ENCODE results near the gene PIWIL1. TPM values are rescaled to one million over a fixed set of nuclear protein-coding genes. Genes with fewer than 3 reads are reported as not detected.

The PIWIL1 gene
- total RNA-seq, 1 donor from 2014 or later, result not detected

DNA sequence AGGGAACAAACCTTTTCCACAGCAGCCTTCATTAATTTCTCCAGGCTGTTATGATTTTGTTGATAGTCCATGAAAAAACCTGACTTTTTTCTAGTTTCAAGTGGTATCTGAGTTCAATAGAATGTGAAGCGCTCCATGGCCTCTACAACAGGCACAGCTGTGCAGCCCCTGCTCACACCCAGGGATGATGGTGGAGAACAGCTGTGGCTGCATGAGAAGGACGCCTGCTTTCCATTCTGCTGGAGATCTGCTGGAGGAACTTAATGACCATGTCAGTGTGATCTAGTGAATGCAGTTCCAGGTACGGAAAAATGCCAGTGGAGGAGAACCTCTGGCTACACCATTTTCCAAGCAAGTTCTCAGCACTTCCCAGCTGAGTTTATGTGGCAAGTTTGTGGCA is 80.6 kb downstream of the PIWIL1 start:
- Mint-ChIP-seq H3K4me1 (ENCODE audit: unreplicated experiment) (no peaks in the 10 kb centered on the region), H3K4me3 (ENCODE audit: unreplicated experiment) (no peak overlapping the region), H3K9me3 (ENCODE audit: unreplicated experiment) (peaks cover 14% of the 10 kb centered on the region), H3K27ac (ENCODE audit: unreplicated experiment) (no peak overlapping the region), H3K27me3 (ENCODE audit: unreplicated experiment) (peaks cover 4% of the 10 kb centered on the region), H3K36me3 (ENCODE audit: low read depth, unreplicated experiment) (peaks cover 4% of the 10 kb centered on the region)
- TF ChIP-seq CTCF (IDR thresholded peaks at IDR 0.05; ENCODE audit: unreplicated experiment), result no peak
- no peak for DNase-seq (ENCODE audit: low spot score)

- DNase-seq (ENCODE audit: low spot score), result no peak
- no peak for TF ChIP-seq CTCF (IDR thresholded peaks at IDR 0.05; ENCODE audit: unreplicated experiment)
- no peak overlapping the region for H3K4me3 Mint-ChIP-seq (ENCODE audit: unreplicated experiment)
- peaks cover 9% of the 10 kb centered on the region for H3K36me3 Mint-ChIP-seq (ENCODE audit: low read depth, unreplicated experiment)
- H3K9me3 Mint-ChIP-seq (ENCODE audit: unreplicated experiment), result peaks cover 19% of the 10 kb centered on the region
- H3K27me3 Mint-ChIP-seq (ENCODE audit: unreplicated experiment), result peaks cover 7% of the 10 kb centered on the region
- H3K4me1 Mint-ChIP-seq (ENCODE audit: unreplicated experiment), result peaks cover 2% of the 10 kb centered on the region
- no peak overlapping the region for H3K27ac Mint-ChIP-seq (ENCODE audit: unreplicated experiment)
Observed at GRCh38 chr12:130419116-130419515, 81.4 kb downstream of the PIWIL1 start.

GRCh38 chr12:130420071-130420470 is 82.4 kb downstream of the PIWIL1 start:
- no peak overlapping the region for H3K27ac Mint-ChIP-seq (ENCODE audit: unreplicated experiment)
- H3K4me1 Mint-ChIP-seq (ENCODE audit: unreplicated experiment), result peaks cover 2% of the 10 kb centered on the region
- peaks cover 7% of the 10 kb centered on the region for H3K27me3 Mint-ChIP-seq (ENCODE audit: unreplicated experiment)
- peaks cover 9% of the 10 kb centered on the region for H3K36me3 Mint-ChIP-seq (ENCODE audit: low read depth, unreplicated experiment)
- TF ChIP-seq CTCF (IDR thresholded peaks at IDR 0.05; ENCODE audit: unreplicated experiment), result no peak
- no peak for DNase-seq (ENCODE audit: low spot score)
- H3K9me3 Mint-ChIP-seq (ENCODE audit: unreplicated experiment), result peaks cover 14% of the 10 kb centered on the region
- no peak overlapping the region for H3K4me3 Mint-ChIP-seq (ENCODE audit: unreplicated experiment)

- Mint-ChIP-seq H3K27ac (ENCODE audit: unreplicated experiment) (no peak overlapping the region), H3K4me3 (ENCODE audit: unreplicated experiment) (no peak overlapping the region), H3K9me3 (ENCODE audit: unreplicated experiment) (peaks cover 9% of the 10 kb centered on the region), H3K36me3 (ENCODE audit: low read depth, unreplicated experiment) (peaks cover 12% of the 10 kb centered on the region), H3K4me1 (ENCODE audit: unreplicated experiment) (peaks cover 2% of the 10 kb centered on the region), H3K27me3 (ENCODE audit: unreplicated experiment) (peaks cover 8% of the 10 kb centered on the region)
- no peak for TF ChIP-seq CTCF (IDR thresholded peaks at IDR 0.05; ENCODE audit: unreplicated experiment)
- DNase-seq (ENCODE audit: low spot score), result no peak
Observed at GRCh38 chr12:130421896-130422295, 84.2 kb downstream of the PIWIL1 start.

Other genes with a start within 250 kb of the PIWIL1 start
- gene FZD10, start 175.4 kb upstream of the PIWIL1 start, total RNA-seq (ENCODE audit: unreplicated experiment), result not detected

Measured in endothelial cell (in vitro differentiated cells).